Measurements from ENCODE around the gene AQP3. TPM values are rescaled to one million over a fixed set of nuclear protein-coding genes. Genes with fewer than 3 reads are reported as not detected.
"Not testable (repeated sequence)": the region's sequence is repeated elsewhere in the genome, so short reads cannot be mapped to it uniquely, and the experiment has no call there.

Gene AQP3
- total RNA-seq, 2 experiments from 2014 or later: 2.3 to 2.9 TPM

DNA sequence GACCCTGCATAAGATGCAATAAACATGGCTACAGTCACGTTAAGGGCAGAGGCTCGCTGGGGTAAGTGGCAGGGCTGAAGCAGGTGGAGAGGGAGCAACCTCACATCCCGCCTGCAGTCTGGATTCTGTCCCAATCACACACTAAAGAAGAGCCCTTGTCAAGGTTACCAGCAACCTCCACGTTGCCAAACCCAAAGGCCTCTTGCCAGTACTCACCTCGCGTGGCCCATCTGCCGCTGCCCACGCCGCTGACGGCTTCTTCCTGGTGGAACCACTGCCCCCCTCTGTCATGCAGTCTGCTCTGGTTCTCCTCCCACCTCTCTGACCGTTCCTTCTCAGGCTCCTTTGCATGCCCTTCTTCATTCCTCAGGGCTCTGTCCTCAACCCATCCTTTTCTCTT is 53.8 kb downstream of the AQP3 start:
- no peak overlapping the region for H3K27ac Mint-ChIP-seq
- H3K27me3 Mint-ChIP-seq: no peaks in the 10 kb centered on the region
- H3K4me3 Mint-ChIP-seq: no peak overlapping the region
- DNase-seq: no peak
- H3K36me3 Mint-ChIP-seq: no peaks in the 10 kb centered on the region
- H3K4me1 Mint-ChIP-seq: no peaks in the 10 kb centered on the region
- no peaks in the 10 kb centered on the region for H3K9me3 Mint-ChIP-seq

GRCh38 chr9:33392591-33393021 is 54.8 kb downstream of the AQP3 start:
- not testable (repeated sequence) for H3K4me1 Mint-ChIP-seq

More at GRCh38 chr9:33392591-33393021, 54.8 kb downstream of the AQP3 start:
- H3K36me3 Mint-ChIP-seq, H3K4me3 Mint-ChIP-seq, H3K27ac Mint-ChIP-seq, H3K27me3 Mint-ChIP-seq, H3K9me3 Mint-ChIP-seq, DNase-seq: not testable (repeated sequence)

Other genes with a start within 250 kb of the AQP3 start
- gene SPINK4, start 207.4 kb downstream of the AQP3 start, total RNA-seq: not detected
- gene BAG1, start 182.9 kb downstream of the AQP3 start, total RNA-seq: 10 to 100 TPM; 87.2 to 90.9 TPM
- 10 to 100 TPM; 73.9 to 75.4 TPM for gene CHMP5, start 182.5 kb downstream of the AQP3 start, total RNA-seq
- gene NFX1, start 157.1 kb downstream of the AQP3 start, total RNA-seq: 10 to 100 TPM; 38.9 to 40.8 TPM
- gene AQP7, start 45.0 kb downstream of the AQP3 start, total RNA-seq: not detected
- 10 to 100 TPM; 80.8 to 82.2 TPM for gene NOL6, start 26.3 kb upstream of the AQP3 start, total RNA-seq
- under 1 TPM; 0.14 to 0.56 TPM for gene ANKRD18B, start 76.7 kb upstream of the AQP3 start, total RNA-seq

Data from activated naive CD8-positive, alpha-beta T cell treated with anti-CD3 and anti-CD28 coated beads for 36 hours (primary cell).